Measurements from ENCODE around the gene EXOC4. TPM values are rescaled to one million over a fixed set of nuclear protein-coding genes. Genes with fewer than 3 reads are reported as not detected.

Gene EXOC4
- polyA plus RNA-seq, 3 donors, result 17.9 to 28.0 (median 22.3) TPM

DNA sequence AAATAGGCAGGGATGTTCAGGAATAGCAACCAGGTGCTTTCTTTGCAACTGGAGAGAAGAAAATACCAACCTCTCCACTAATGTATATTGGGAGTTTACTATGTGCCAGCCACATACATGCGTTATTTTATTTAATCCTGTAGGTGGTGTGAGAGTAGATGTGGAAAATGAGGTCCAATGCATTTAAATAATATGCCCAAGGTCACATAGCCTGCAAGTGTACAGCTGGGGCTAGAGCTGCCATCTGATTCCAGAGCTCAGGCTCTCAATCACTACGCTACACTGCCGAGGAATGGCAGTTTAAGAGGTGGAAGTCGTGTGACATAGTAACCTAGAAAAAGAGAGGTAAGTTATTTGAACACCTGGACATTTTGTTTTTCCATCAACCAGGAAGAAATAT lies 277.0 kb downstream of the EXOC4 start:
- 61 to 94% (median 93%) methylated on average over 4 of the region's 4 CpGs for WGBS, 3 donors
- no peak overlapping the region for H3K27ac ChIP-seq (ENCODE audit: low read depth, low read length)

DNA sequence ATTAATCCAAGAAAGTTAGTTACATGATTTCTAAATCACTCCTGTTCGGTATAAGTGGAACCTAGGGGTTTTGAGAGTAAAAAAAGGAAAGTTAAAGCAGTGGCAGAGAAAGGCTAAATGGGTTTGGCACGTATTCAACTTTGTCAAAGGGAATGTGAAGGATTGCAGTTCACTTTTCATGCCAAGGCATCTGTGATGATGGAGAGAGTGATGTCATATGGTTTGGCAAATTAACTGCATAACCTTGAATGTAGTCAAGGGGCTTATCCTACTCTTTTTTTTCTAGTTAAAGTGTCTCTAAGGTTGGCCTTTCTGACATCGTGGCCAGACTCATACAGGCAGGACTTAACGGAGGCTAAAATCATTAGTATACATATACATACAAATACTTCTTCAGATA lies 277.8 kb downstream of the EXOC4 start:
- no peak overlapping the region for H3K27ac ChIP-seq (ENCODE audit: low read depth, low read length)
- 62 to 69% (median 65%) methylated on average over 4 of the region's 4 CpGs for WGBS, 3 donors

DNA sequence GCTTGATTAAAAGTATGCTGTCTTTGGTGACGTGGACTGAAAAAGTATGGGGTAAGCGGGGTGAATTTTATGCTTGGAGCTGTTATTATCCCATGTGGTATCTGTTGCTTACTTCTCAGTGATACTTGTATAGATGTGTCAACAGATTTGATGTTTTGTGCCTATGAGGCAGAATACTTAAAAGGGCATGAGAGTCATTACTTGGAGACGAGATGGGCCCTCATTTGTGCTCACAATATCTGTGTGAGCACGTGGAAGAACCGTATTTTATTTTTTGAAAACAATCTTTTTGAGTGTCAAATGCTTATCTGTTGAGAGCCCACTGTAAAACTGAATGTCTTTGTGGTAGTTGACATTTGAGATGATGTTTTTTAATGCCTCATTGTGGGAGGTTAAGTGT lies 281.9 kb downstream of the EXOC4 start:
- H3K27ac ChIP-seq (ENCODE audit: low read depth, low read length), result no peak overlapping the region
- WGBS, 3 donors, result 95 to 97% (median 95%) methylated on average over 5 of the region's 5 CpGs

DNA sequence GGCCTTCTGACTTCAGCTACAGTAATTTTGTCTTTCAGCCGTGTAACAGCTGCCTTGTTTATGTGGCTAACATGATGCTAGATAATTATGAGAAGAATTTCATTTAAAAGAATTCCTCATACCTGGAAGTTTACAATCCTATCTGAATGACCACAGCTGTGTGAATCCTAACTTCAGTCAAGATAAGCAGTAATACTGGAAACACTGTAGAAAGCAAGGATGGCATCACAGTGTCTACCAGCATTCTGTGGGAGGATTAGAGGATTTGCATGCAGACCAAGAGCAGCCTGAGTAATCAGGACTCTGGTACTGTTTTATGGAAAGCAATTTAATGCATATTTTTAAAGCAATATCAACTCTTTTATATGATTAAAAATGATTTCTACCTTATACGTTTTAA lies 282.4 kb downstream of the EXOC4 start:
- H3K27ac ChIP-seq (ENCODE audit: low read depth, low read length), result no peak overlapping the region
- WGBS, 3 donors, result 79 to 93% (median 85%) methylated on average over 2 of the region's 2 CpGs

DNA sequence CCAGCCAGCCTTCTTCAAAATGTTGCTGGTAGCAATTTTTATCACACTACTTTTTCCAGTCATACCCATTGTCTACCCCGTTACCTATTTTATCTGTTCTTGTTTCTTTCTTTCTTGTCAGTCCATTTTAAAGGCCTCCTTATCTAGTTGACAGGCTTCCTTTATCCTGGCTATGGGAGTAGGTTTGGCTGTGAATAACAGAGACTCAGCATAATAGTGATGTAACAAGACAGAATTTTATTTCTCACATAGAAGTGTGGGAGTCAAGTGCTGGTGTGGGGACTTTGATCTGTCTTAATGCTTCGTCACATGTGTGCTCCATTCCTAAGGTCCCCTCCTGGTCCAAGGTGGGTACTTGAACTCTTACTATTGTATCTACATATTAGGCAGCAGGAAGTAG lies 283.6 kb downstream of the EXOC4 start:
- H3K27ac ChIP-seq (ENCODE audit: low read depth, low read length), result no peak overlapping the region
- WGBS, 3 donors, result 95 to 98% (median 96%) methylated on average over 2 of the region's 2 CpGs

- WGBS, 3 donors, result 60 to 78% (median 75%) methylated on average over 2 of the region's 2 CpGs
- H3K27ac ChIP-seq (ENCODE audit: low read depth, low read length), result no peak overlapping the region
Measured at GRCh38 chr7:133539016-133539415, 286.1 kb downstream of the EXOC4 start.

DNA sequence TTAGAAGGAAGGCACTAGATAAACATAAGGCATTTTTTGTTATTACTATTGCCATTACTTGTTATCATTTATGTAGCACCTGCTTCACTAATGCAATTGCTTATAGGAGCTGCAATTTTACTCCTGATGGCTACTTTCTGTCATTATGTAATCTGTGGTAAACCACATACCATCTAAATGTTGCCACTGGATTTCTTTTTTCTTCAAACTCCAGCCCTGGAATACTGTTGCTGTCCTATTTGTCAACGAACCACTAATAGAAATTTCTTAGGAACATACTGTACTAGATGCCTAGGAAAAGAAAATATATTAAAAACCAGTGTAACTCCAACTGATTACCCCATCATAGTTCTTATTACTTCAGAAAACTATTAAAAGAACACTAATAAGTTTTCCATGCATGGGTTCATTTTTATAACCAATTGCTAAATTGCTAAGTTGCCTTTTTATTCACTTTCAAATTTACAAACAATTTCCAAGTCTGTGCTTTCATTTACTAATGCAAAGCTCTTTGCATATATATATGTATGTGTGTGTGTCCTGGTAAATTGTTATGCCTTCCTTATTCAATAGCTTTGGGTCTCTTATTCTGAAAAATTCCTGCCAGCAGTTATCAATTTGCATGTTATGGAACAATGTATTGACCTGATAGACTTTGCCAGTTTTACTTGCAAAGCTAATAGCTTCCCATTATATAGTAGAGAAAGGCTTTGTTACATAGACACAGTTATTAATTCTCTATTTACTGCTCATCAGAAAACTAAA lies 287.4 kb downstream of the EXOC4 start:
- no peak overlapping the region for H3K27ac ChIP-seq (ENCODE audit: low read depth, low read length)
- WGBS, 3 donors, result 65 to 94% (median 73%) methylated on average over 1 of the region's 1 CpG

DNA sequence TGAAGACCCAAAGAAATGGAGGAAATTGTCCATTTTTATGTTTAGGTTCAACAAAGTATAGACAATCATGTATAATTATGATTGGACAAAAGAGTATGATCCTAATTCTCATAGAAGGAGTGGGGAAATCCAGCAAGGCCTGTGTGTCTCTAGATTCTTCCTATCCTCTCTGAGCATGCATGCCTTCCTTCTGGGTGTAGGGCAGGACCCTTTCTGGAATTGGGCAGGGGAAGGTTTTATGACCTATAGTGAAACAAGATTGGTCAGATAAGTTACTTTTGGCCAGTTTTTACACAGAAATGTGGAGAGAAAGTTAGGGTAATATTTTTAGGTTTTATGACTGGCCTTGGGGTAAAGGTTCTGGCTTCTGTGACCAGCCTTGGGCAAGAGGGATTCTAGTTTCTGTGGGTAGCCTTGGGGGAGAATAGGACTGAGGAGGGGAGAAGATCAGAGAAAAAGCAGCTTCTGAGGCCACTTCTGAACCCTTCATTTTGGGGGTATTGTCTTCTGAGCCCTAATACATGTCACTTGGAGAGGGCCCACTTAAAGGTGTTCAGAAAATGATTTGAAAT lies 289.4 kb downstream of the EXOC4 start:
- H3K27ac ChIP-seq (ENCODE audit: low read depth, low read length), result no peak overlapping the region

- WGBS, 3 donors, result 69 to 88% (median 82%) methylated on average over 3 of the region's 3 CpGs
Measured at GRCh38 chr7:133543657-133544056, 290.8 kb downstream of the EXOC4 start.

GRCh38 chr7:133545618-133546017 lies 292.7 kb downstream of the EXOC4 start:
- H3K27ac ChIP-seq (ENCODE audit: low read depth, low read length), result no peak overlapping the region
- WGBS, 3 donors, result 80 to 96% (median 81%) methylated on average over 1 of the region's 1 CpG

More at GRCh38 chr7:133543657-133544056, 290.8 kb downstream of the EXOC4 start:
- H3K27ac ChIP-seq (ENCODE audit: low read depth, low read length), result no peak overlapping the region

GRCh38 chr7:133547981-133548380 lies 295.1 kb downstream of the EXOC4 start:
- H3K27ac ChIP-seq (ENCODE audit: low read depth, low read length), result no peak overlapping the region
- 94 to 97% (median 96%) methylated on average over 4 of the region's 4 CpGs for WGBS, 3 donors

DNA sequence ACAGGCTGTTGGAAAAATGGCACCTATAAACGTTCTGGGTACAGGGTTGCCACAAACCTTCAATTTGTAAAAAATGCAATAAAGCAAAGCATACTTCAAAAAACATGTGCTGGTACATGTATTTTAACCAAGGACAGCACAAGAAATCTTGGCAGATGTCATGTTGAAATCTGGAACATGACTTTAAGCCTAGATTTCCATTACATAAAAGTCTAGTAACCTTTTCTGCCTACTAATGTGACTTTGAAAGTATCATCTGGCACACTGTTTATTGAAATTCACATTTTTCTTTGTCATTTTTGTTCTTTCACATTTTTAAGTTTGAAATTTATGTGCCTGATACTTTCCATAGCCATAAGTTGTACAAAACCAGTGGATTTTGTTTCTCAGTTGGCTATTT lies 296.8 kb downstream of the EXOC4 start:
- no peak overlapping the region for H3K27ac ChIP-seq (ENCODE audit: low read depth, low read length)
- 61 to 87% (median 74%) methylated on average over 1 of the region's 1 CpG for WGBS, 3 donors

DNA sequence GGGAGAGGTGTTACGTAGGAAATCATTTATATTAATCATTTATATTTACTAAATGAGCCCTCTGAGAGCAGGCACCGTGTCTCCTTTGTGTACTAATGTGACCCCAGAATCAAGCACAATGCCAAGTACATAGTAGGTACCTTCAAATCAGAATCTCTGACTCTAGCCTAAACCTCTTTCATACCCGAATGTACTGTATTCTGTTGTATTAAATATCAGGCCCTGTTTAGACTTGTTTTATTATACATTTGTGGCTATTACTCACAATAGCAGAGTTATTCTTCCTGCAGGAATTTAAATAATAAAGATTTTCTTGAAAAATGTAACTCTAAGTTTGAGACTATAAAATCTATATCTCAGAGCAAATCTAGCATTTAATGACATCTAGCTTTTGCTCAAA lies 297.3 kb downstream of the EXOC4 start:
- no peak overlapping the region for H3K27ac ChIP-seq (ENCODE audit: low read depth, low read length)
- 83 to 92% (median 85%) methylated on average over 3 of the region's 3 CpGs for WGBS, 3 donors

DNA sequence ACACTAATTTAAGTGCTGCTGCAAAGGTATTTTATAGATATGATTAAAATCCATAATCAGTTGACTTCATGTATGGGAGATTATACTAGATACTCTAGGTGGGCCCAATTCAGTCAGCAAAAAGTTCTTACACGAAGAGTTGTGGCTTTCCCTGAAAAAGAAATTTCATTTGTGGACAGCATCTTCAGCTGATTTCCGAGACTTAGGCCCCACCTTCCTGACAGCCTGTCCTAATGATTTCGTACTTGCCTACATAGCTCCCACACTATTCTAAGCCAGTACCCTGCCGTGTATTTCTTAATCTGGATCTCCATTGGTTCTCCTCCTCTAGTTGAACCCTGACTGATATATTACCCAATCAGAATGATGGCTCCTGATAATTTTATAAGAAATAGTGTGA lies 297.9 kb downstream of the EXOC4 start:
- H3K27ac ChIP-seq (ENCODE audit: low read depth, low read length), result no peak overlapping the region
- WGBS, 3 donors, result 89 to 96% (median 94%) methylated on average over 4 of the region's 4 CpGs

- no peak overlapping the region for H3K27ac ChIP-seq (ENCODE audit: low read depth, low read length)
- 96% methylated on average over 4 of the region's 4 CpGs for WGBS, 3 donors
Measured at GRCh38 chr7:133551466-133551865, 298.6 kb downstream of the EXOC4 start.

- H3K27ac ChIP-seq (ENCODE audit: low read depth, low read length), result no peak overlapping the region
- 97 to 100% (median 100%) methylated on average over 1 of the region's 1 CpG for WGBS, 3 donors
Measured at GRCh38 chr7:133552079-133552478, 299.2 kb downstream of the EXOC4 start.

GRCh38 chr7:133554330-133554729 lies 301.5 kb downstream of the EXOC4 start:
- no peak overlapping the region for H3K27ac ChIP-seq (ENCODE audit: low read depth, low read length)
- WGBS, 3 donors, result 97 to 99% (median 98%) methylated on average over 2 of the region's 2 CpGs

- no peak overlapping the region for H3K27ac ChIP-seq (ENCODE audit: low read depth, low read length)
- WGBS, 3 donors, result 35 to 42% (median 39%) methylated on average over 2 of the region's 2 CpGs
Measured at GRCh38 chr7:133556048-133556447, 303.2 kb downstream of the EXOC4 start.

GRCh38 chr7:133556553-133556952 lies 303.7 kb downstream of the EXOC4 start:
- H3K27ac ChIP-seq (ENCODE audit: low read depth, low read length), result no peak overlapping the region
- WGBS, 3 donors, result 85 to 90% (median 87%) methylated on average over 6 of the region's 6 CpGs

DNA sequence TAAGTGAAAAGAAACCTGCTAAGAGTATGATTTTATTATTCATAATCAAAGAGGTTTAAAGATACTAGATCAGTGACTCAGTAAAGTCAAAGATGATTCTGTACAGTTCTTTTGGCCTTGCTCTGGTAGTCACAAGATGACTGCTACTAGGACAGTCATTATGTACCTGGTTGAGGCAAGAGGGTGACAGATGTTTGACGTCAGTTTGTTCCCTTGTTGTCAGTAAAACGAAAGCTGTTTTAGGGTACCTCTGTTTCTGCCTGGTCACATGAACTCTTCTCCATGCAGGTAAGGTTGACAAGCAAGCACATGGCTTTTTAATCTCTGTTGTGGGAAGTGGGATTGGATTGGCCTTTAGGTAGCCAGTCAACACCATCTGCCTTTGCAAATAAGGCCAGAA lies 308.0 kb downstream of the EXOC4 start:
- 86 to 95% (median 92%) methylated on average over 2 of the region's 2 CpGs for WGBS, 3 donors
- H3K27ac ChIP-seq (ENCODE audit: low read depth, low read length), result no peak overlapping the region
